ENCODE results near the gene IPO5. TPM values are rescaled to one million over a fixed set of nuclear protein-coding genes. Genes with fewer than 3 reads are reported as not detected.

IPO5 gene
- total RNA-seq, 1 donor from 2014 or later: 49.5 TPM

Other genes with a start within 250 kb of the IPO5 start
- gene FARP1, start 189.4 kb downstream of the IPO5 start, total RNA-seq: 80.8 TPM
- not detected for gene RNF113B, start 223.6 kb downstream of the IPO5 start, total RNA-seq

Measured in ascending aorta (tissue), 1 donor.